Trophoblast cell (in vitro differentiated cells and primary cell): Measurements from ENCODE around the gene KLHL12.

Experiments
- DNase-seq, 2 donors: peaks; one replicate each; pipeline ENCODE4 v3.0.0-alpha.2; 2016
- H2AFZ ChIP-seq: 2 replicates; pipeline ENCODE4 v1.6.1; 2013; ENCODE audit warnings: low read length, moderate library complexity, mild to moderate bottlenecking; ENCODE audit not compliant: insufficient read depth, poor library complexity
- H2AK5ac ChIP-seq: 2 replicates; pipeline ENCODE4 v1.6.1; 2013; ENCODE audit warnings: mild to moderate bottlenecking, low read length
- H2BK120ac ChIP-seq: 2 replicates; pipeline ENCODE4 v1.6.1; 2013; ENCODE audit warnings: low read length, mild to moderate bottlenecking, moderate library complexity; ENCODE audit not compliant: insufficient read depth, poor library complexity
- H2BK12ac ChIP-seq: 2 replicates; pipeline ENCODE4 v1.6.1; 2013; ENCODE audit warnings: mild to moderate bottlenecking, low read length, moderate library complexity
- H2BK5ac ChIP-seq: 2 replicates; pipeline ENCODE4 v1.6.1; 2013; ENCODE audit warnings: low read length, low read depth, moderate library complexity, mild to moderate bottlenecking; ENCODE audit not compliant: poor library complexity
- H3K14ac ChIP-seq: 2 replicates; pipeline ENCODE4 v1.6.1; 2013; ENCODE audit warnings: mild to moderate bottlenecking, low read length
- H3K18ac ChIP-seq: 2 replicates; pipeline ENCODE4 v1.6.1; 2013; ENCODE audit warnings: mild to moderate bottlenecking, low read length
- H3K23ac ChIP-seq: 2 replicates; pipeline ENCODE4 v1.6.1; 2013; ENCODE audit warnings: low read length
- H3K27ac ChIP-seq: 2 replicates; pipeline ENCODE4 v1.5.1; 2013; ENCODE audit warnings: low read depth, mild to moderate bottlenecking, inconsistent platforms, low read length, moderate library complexity
- H3K27me3 ChIP-seq: 2 replicates; pipeline ENCODE4 v1.6.1; 2013; ENCODE audit warnings: inconsistent platforms, mild to moderate bottlenecking, low read length, moderate library complexity; ENCODE audit not compliant: insufficient read depth
- H3K36me3 ChIP-seq, 2 experiments: 1 replicate in 1 of 2; 2 replicates in 1 of 2; pipeline ENCODE4 v1.6.1; 2013; ENCODE audit warnings: low read length in 2 of 2, mild to moderate bottlenecking in 2 of 2, moderate library complexity in 1 of 2; ENCODE audit not compliant: insufficient read depth in 2 of 2, control insufficient read depth in 1 of 2
- H3K4ac ChIP-seq: 2 replicates; pipeline ENCODE4 v1.6.1; 2013; ENCODE audit warnings: low read depth, mild to moderate bottlenecking, low read length, moderate library complexity
- H3K4me1 ChIP-seq, 2 experiments: 1 replicate in 1 of 2; 2 replicates in 1 of 2; pipeline ENCODE4 v1.6.1; 2013; ENCODE audit warnings: low read length in 2 of 2, mild to moderate bottlenecking in 2 of 2, moderate library complexity in 1 of 2; ENCODE audit not compliant: insufficient read depth in 2 of 2, control insufficient read depth in 1 of 2
- H3K4me2 ChIP-seq: 2 replicates; pipeline ENCODE4 v1.6.1; 2013; ENCODE audit warnings: inconsistent platforms, mild to moderate bottlenecking, low read length, moderate library complexity
- H3K4me3 ChIP-seq: 2 replicates; pipeline ENCODE4 v1.5.1; 2013; ENCODE audit warnings: mild to moderate bottlenecking, low read depth, low read length, inconsistent platforms
- H3K79me1 ChIP-seq: one replicate; pipeline ENCODE4 v1.6.1; 2013; ENCODE audit warnings: low read length
- H3K79me2 ChIP-seq: 2 replicates; pipeline ENCODE4 v1.6.1; 2013; ENCODE audit warnings: low read length, mild to moderate bottlenecking; ENCODE audit not compliant: control insufficient read depth, insufficient read depth, poor library complexity
- H3K9ac ChIP-seq: 2 replicates; pipeline ENCODE4 v1.6.1; 2013; ENCODE audit warnings: mild to moderate bottlenecking, low read length
- H3K9me3 ChIP-seq: 2 replicates; pipeline ENCODE4 v1.6.1; 2013; ENCODE audit warnings: low read depth, mild to moderate bottlenecking, control low read depth, inconsistent platforms, low read length; ENCODE audit not compliant: insufficient read depth
- H4K12ac ChIP-seq: 2 replicates; pipeline ENCODE4 v1.6.1; 2013; ENCODE audit warnings: low read depth, mild to moderate bottlenecking, low read length, moderate library complexity
- H4K8ac ChIP-seq: 2 replicates; pipeline ENCODE4 v1.6.1; 2013; ENCODE audit warnings: low read depth, mild to moderate bottlenecking, low read length, moderate library complexity
- H4K91ac ChIP-seq: one replicate; pipeline ENCODE4 v1.6.1; 2013; ENCODE audit warnings: low read depth, mild to moderate bottlenecking, low read length, moderate library complexity
- WGBS: extraction: QIAGEN DNeasy Blood & Tissue Kit; methylation state at CpG from one replicate; pipeline ENCODE4 v1.1.7; 2013; ENCODE audit warnings: missing lambda C conversion rate; ENCODE audit not compliant: insufficient read length, insufficient coverage; ENCODE audit errors: extremely low coverage; 5-methylcytosine and 5-hydroxymethylcytosine counted together

The KLHL12 gene

GRCh38 chr1:202879128-202879527 lies 47.9 kb downstream of the KLHL12 start:
- Histone ChIP-seq H2AK5ac (no peak overlapping the region), H2BK12ac (no peak overlapping the region), H3K79me1 (no peaks in the 10 kb centered on the region), H3K18ac (no peak overlapping the region), H3K23ac (no peak overlapping the region), H4K91ac (no peak overlapping the region), H3K4me2 (no peak overlapping the region), H2BK120ac (no peak overlapping the region), H4K12ac (no peak overlapping the region), H3K27ac (no peak overlapping the region), H2BK5ac (no peak overlapping the region), H3K9me3 (no peaks in the 10 kb centered on the region), H3K36me3 (peaks cover 8 to 18% of the 10 kb centered on the region in 2 experiments), H3K27me3 (no peaks in the 10 kb centered on the region), H2AFZ (no peak overlapping the region), H3K79me2 (no peaks in the 10 kb centered on the region), H3K4me1 (no peaks in the 10 kb centered on the region), H3K4ac (no peak overlapping the region), H4K8ac (no peak overlapping the region), H3K4me3 (no peak overlapping the region), H3K14ac (no peak overlapping the region), H3K9ac (no peak overlapping the region)
- WGBS, result no CpG with 5 or more reads among the region's 1 CpG
- no peak for DNase-seq

- H3K9me3 ChIP-seq, result peaks cover 3% of the 10 kb centered on the region
- no peaks in the 10 kb centered on the region for H3K79me2 ChIP-seq
- no CpG with 5 or more reads among the region's 4 CpGs for WGBS
- H4K8ac ChIP-seq, result no peak overlapping the region
- H2BK5ac ChIP-seq, result no peak overlapping the region
- no peak overlapping the region for H2AK5ac ChIP-seq
- no peak overlapping the region for H3K18ac ChIP-seq
- DNase-seq, result no peak
- no peak overlapping the region for H3K27ac ChIP-seq
- peak overlapping the region; percentile 31 for H3K4me3 ChIP-seq
- H3K4me2 ChIP-seq, result no peak overlapping the region
- H2BK12ac ChIP-seq, result no peak overlapping the region
- H2AFZ ChIP-seq, result no peak overlapping the region
- H3K4me1 ChIP-seq, result no peaks in the 10 kb centered on the region
- no peak overlapping the region for H3K23ac ChIP-seq
- H3K9ac ChIP-seq, result no peak overlapping the region
- no peak overlapping the region for H3K4ac ChIP-seq
- H3K36me3 ChIP-seq, result peaks cover 3 to 7% of the 10 kb centered on the region in 2 experiments
- H3K79me1 ChIP-seq, result no peaks in the 10 kb centered on the region
- no peak overlapping the region for H3K14ac ChIP-seq
- H3K27me3 ChIP-seq, result no peaks in the 10 kb centered on the region
- no peak overlapping the region for H4K91ac ChIP-seq
- no peak overlapping the region for H4K12ac ChIP-seq
- H2BK120ac ChIP-seq, result no peak overlapping the region
These were observed 54.0 kb downstream of the KLHL12 start for GRCh38 chr1:202873026-202873425.

GRCh38 chr1:202871367-202871766 lies 55.7 kb downstream of the KLHL12 start:
- H3K79me1 ChIP-seq, result no peaks in the 10 kb centered on the region
- WGBS, result no CpG with 5 or more reads among the region's 4 CpGs
- no peak overlapping the region for H2BK120ac ChIP-seq
- no peak overlapping the region for H3K4me3 ChIP-seq
- no peaks in the 10 kb centered on the region for H3K79me2 ChIP-seq
- H3K4me2 ChIP-seq, result no peak overlapping the region
- H3K9ac ChIP-seq, result no peak overlapping the region
- H3K18ac ChIP-seq, result no peak overlapping the region
- H3K9me3 ChIP-seq, result peaks cover 3% of the 10 kb centered on the region
- no peak overlapping the region for H3K14ac ChIP-seq
- H2AK5ac ChIP-seq, result no peak overlapping the region
- no peak overlapping the region for H2BK12ac ChIP-seq
- DNase-seq, result peak in 1 of 2 donors; percentile 39
- H4K91ac ChIP-seq, result no peak overlapping the region
- no peak overlapping the region for H4K12ac ChIP-seq
- no peak overlapping the region for H3K4ac ChIP-seq
- H2BK5ac ChIP-seq, result no peak overlapping the region
- no peak overlapping the region for H3K27ac ChIP-seq
- H4K8ac ChIP-seq, result no peak overlapping the region
- H3K27me3 ChIP-seq, result no peaks in the 10 kb centered on the region
- H3K4me1 ChIP-seq, result no peaks in the 10 kb centered on the region
- H2AFZ ChIP-seq, result no peak overlapping the region
- peaks cover 3 to 6% of the 10 kb centered on the region in 2 experiments for H3K36me3 ChIP-seq
- no peak overlapping the region for H3K23ac ChIP-seq

GRCh38 chr1:202862679-202863560 lies 64.1 kb downstream of the KLHL12 start:
- Histone ChIP-seq H3K79me1 (peaks cover 8% of the 10 kb centered on the region), H3K4me2 (no peak overlapping the region), H3K79me2 (peaks cover 8% of the 10 kb centered on the region), H3K27ac (no peak overlapping the region), H3K4ac (no peak overlapping the region), H2BK5ac (no peak overlapping the region), H2AFZ (no peak overlapping the region), H3K18ac (no peak overlapping the region), H3K23ac (no peak overlapping the region), H3K9me3 (no peaks in the 10 kb centered on the region), H3K4me1 (peaks cover 8 to 12% of the 10 kb centered on the region in 2 experiments), H3K9ac (no peak overlapping the region), H2AK5ac (no peak overlapping the region), H4K8ac (no peak overlapping the region), H2BK120ac (no peak overlapping the region), H3K36me3 (peaks cover 3 to 9% of the 10 kb centered on the region in 2 experiments), H3K4me3 (no peak overlapping the region), H4K91ac (no peak overlapping the region), H2BK12ac (no peak overlapping the region), H4K12ac (no peak overlapping the region), H3K14ac (no peak overlapping the region), H3K27me3 (no peaks in the 10 kb centered on the region)
- DNase-seq, result no peak
- no CpG with 5 or more reads among the region's 5 CpGs for WGBS
